ENCODE measurements around the gene RNPC3.
"Not testable (repeated sequence)": the region's sequence is repeated elsewhere in the genome, so short reads cannot be mapped to it uniquely, and the experiment has no call there.

RNPC3 gene

GRCh38 chr1:103561124-103561523 lies 35.6 kb downstream of the RNPC3 start:
- DNase-seq, result not testable (repeated sequence)

DNA sequence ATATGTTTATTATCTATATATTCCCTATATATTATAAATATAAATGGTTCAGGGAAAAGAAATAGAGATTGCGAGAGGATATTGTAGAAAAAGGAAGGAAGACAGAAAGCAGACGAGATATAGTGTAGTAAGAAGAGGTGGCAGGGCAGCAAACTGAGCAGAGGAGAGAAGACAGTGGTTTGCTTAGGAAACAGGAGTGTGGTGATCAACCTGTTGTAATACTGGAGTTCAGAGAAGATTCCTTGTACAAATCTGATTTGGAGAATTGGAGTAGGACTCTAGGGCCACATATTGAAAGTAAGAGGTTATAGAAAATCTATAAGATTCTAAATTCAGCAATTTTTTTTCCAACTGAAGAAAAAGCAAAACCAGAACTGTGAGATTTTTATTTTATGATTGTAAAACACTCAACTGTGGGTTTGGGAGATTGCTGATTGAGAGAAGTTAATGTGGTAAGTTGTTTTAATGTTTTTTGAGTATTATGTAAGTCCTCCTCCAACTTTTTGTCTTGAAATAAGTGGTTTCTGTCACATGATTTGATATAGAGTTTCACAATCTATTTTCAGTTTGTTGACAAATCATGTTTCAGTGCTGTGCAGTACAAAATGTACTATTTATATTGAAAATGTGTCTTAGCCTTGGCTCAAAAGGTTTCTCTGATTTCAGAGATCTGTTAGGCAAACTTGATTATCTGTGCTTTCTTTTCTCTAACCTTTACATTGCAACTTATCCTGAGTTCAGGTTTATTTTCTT lies 36.3 kb downstream of the RNPC3 start:
- no peak for DNase-seq

GRCh38 chr1:103563056-103563455 lies 37.6 kb downstream of the RNPC3 start:
- DNase-seq, result no peak

DNA sequence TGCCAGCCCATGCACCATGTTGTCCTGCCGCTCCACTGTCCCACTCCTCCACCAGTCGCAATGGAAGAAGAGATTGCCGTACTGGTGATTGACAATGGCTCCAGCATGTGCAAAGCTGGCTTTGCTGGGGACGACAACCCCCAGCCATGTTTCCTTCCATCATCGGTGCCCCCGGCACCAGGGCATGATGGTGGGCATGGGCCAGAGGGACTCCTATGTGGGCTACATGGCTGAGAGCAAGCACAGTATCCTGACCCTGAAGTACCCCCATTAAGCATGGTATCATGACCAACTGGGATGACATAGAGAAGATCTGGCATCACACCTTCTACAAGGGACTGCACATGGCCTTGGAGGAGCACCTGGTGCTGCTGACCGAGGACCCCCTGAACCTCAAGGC lies 44.0 kb downstream of the RNPC3 start:
- DNase-seq, result no peak

DNA sequence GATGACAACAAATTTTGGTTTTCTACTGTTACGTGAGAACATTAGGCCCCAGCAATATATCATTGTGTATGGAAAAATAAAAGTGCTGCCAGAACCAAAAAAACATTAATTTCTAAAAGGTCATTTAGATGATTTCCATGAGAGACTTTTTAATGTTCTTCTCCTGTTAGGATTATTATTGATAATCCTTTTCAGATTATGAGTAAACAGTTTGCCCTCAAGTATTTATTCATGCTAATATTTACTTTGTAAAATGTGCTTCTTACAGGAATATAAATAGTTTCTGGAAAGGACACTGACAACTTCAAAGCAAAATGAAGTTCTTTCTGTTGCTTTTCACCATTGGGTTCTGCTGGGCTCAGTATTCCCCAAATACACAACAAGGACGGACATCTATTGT lies 45.8 kb downstream of the RNPC3 start, which contains the start of gene AMY2B:
TSS of gene AMY2B (plus strand) at position 301 of the 400 bp plus-strand sequence. CDS start at position 315, 14 bp downstream.
- not testable (repeated sequence) for DNase-seq

DNA sequence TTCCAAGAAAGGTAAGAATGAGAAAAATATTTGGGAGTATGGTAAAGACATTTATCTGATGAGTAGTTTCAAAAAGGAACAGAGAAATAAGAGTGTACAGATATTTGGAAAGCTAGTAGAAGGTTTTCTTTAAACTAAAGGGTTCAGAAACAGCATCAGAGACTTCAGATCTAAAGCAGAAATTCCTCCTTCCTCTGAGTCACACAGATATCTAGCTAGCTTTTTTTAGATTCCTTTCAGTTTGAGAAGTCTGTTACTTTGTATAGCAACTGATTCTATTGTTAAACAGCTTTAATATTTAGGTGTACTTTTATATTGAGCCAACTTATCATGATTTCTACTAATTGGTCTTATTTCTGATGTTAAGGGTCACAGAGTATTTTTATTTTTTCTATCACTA lies 50.6 kb downstream of the RNPC3 start:
- no peak for DNase-seq

GRCh38 chr1:103576784-103577183 lies 51.3 kb downstream of the RNPC3 start:
- DNase-seq, result not testable (repeated sequence)

GRCh38 chr1:103582464-103582863 lies 57.0 kb downstream of the RNPC3 start:
- no peak for DNase-seq

- DNase-seq, result no peak
Measured at GRCh38 chr1:103583887-103584286, 58.4 kb downstream of the RNPC3 start.

- no peak for DNase-seq
Measured at GRCh38 chr1:103584537-103584936, 59.0 kb downstream of the RNPC3 start.

- not testable (repeated sequence) for DNase-seq
Measured at GRCh38 chr1:103602740-103603139, 77.2 kb downstream of the RNPC3 start.
